Liver (tissue), 9 donors: ENCODE measurements around the gene PROSER3. TPM values are rescaled to one million over a fixed set of nuclear protein-coding genes. Genes with fewer than 3 reads are reported as not detected.

Experiments
- DNase-seq: peaks from one replicate; pipeline ENCODE4 v3.0.0-alpha.2; 2017; ENCODE audit warnings: low spot score
- H3K27ac ChIP-seq, 2 donors: one replicate each; pipeline ENCODE4 v1.7.0; 2013; ENCODE audit warnings: inconsistent platforms in 2 of 2, low read length in 2 of 2, control low read depth in 1 of 2, low read depth in 1 of 2, mild to moderate bottlenecking in 1 of 2
- H3K27me3 ChIP-seq, 4 donors: one replicate each; pipeline versions ENCODE4 v1.6.1 to v1.7.0; 2013; ENCODE audit warnings: low read length in 3 of 4, inconsistent platforms in 1 of 4, mild to moderate bottlenecking in 1 of 4, moderate library complexity in 1 of 4; ENCODE audit not compliant: control insufficient read depth in 4 of 4, insufficient read depth in 4 of 4
- H3K36me3 ChIP-seq, 4 donors: one replicate each; pipeline versions ENCODE4 v1.6.1 to v1.7.0; 2013; ENCODE audit warnings: low read length in 3 of 4, mild to moderate bottlenecking in 3 of 4, low read depth in 1 of 4, moderate library complexity in 1 of 4; ENCODE audit not compliant: control insufficient read depth in 4 of 4, insufficient read depth in 3 of 4
- H3K4me1 ChIP-seq, 4 donors: one replicate each; pipeline versions ENCODE4 v1.6.1 to v1.7.0; 2013; ENCODE audit warnings: low read length in 3 of 4, mild to moderate bottlenecking in 3 of 4, moderate library complexity in 1 of 4; ENCODE audit not compliant: control insufficient read depth in 4 of 4, insufficient read depth in 4 of 4
- H3K4me3 ChIP-seq, 3 donors: one replicate each; pipeline versions ENCODE4 v1.6.1 to v1.7.0; 2013; ENCODE audit warnings: low read length in 3 of 3, control low read depth in 1 of 3, low read depth in 1 of 3, mild to moderate bottlenecking in 1 of 3
- H3K9ac ChIP-seq, 2 donors: one replicate each; pipeline ENCODE4 v1.7.0; 2013; ENCODE audit warnings: low read length in 2 of 2, mild to moderate bottlenecking in 2 of 2, moderate library complexity in 2 of 2, control low read depth in 1 of 2, low read depth in 1 of 2
- H3K9me3 ChIP-seq, 4 donors: one replicate each; pipeline versions ENCODE4 v1.6.1 to v1.7.0; 2013; ENCODE audit warnings: low read length in 3 of 4; ENCODE audit not compliant: control insufficient read depth in 4 of 4
- GABPA ChIP-seq, 2 donors: IDR thresholded peaks in 1 of 2; conservative IDR thresholded peaks in 1 of 2; 2 replicates each; pipeline ENCODE4 v1.6.1; 2016; ENCODE audit warnings: antibody characterized with exemption in 2 of 2, mild to moderate bottlenecking in 1 of 2, moderate library complexity in 1 of 2
- HNF4A ChIP-seq, 2 donors: conservative IDR thresholded peaks; 2 replicates each; pipeline ENCODE4 v1.6.1; 2016; ENCODE audit warnings: antibody characterized with exemption in 2 of 2, mild to moderate bottlenecking in 2 of 2
- JUND ChIP-seq, 2 donors: IDR thresholded peaks; 2 replicates each; pipeline ENCODE4 v1.6.1; 2016; ENCODE audit warnings: antibody characterized with exemption in 2 of 2
- NR2F2 ChIP-seq: IDR thresholded peaks from 2 replicates; pipeline ENCODE4 v1.6.1; 2016; ENCODE audit warnings: antibody characterized with exemption
- RAD21 ChIP-seq, 2 donors: IDR thresholded peaks; 2 replicates each; pipeline ENCODE4 v1.6.1; 2016; ENCODE audit warnings: antibody characterized with exemption in 2 of 2, mild to moderate bottlenecking in 2 of 2
- RXRA ChIP-seq, 2 donors: IDR thresholded peaks; 2 replicates each; pipeline ENCODE4 v1.6.1; 2017 to 2018; ENCODE audit warnings: antibody characterized with exemption in 2 of 2, mild to moderate bottlenecking in 1 of 2
- SP1 ChIP-seq: IDR thresholded peaks from 2 replicates; pipeline ENCODE4 v1.6.1; 2018; ENCODE audit warnings: antibody characterized with exemption, mild to moderate bottlenecking
- TAF1 ChIP-seq: conservative IDR thresholded peaks from 2 replicates; pipeline ENCODE4 v1.6.1; 2016; ENCODE audit warnings: antibody characterized with exemption, mild to moderate bottlenecking
- WGBS: extraction: QIAGEN DNeasy Blood & Tissue Kit; methylation state at CpG from one replicate; pipeline ENCODE4 v1.1.7; 2013; 5-methylcytosine and 5-hydroxymethylcytosine counted together
- polyA plus RNA-seq, 2 donors: library from polyadenylated mRNA; stranded (reverse) in 1 of 2; unstranded in 1 of 2; fragments of 200-250 nt in 1 of 2; fragments of >200 nt in 1 of 2; fragmentation: Nextera tagmentation in 1 of 2; extraction: Ambion mirVana in 1 of 2; gene quantifications; one replicate each; pipeline versions ENCODE4 v1.2.1 to v1.2.3, GENCODE V29; 2013 to 2015
- total RNA-seq, 2 donors: library from RNA; depleted of rRNA; stranded (reverse); fragments of >200 nt; gene quantifications; one replicate each; pipeline ENCODE4 v1.2.3, GENCODE V29; 2014
- TF ChIP-seq, protein P1 (sequence below): IDR thresholded peaks from 2 replicates; pipeline ENCODE4 v1.6.1; 2016; ENCODE audit warnings: antibody characterized with exemption
- TF ChIP-seq, protein P2 (sequence below): IDR thresholded peaks from 2 replicates; pipeline ENCODE4 v1.6.1; 2016; ENCODE audit warnings: antibody characterized with exemption
- TF ChIP-seq, protein P3 (sequence below): fragments of 150-350 bp; IDR thresholded peaks from 2 replicates; pipeline ENCODE4 v1.5.1; 2017; ENCODE audit warnings: improper control_type of control experiment, low read depth, low read length; ENCODE audit not compliant: missing input control
- TF ChIP-seq, protein P4 (sequence below): IDR thresholded peaks from 2 replicates; pipeline ENCODE4 v1.6.1; 2016; ENCODE audit warnings: antibody characterized with exemption
- donor health status: healthy.
- donor health status: healthy.
- donor health status: healthy.
- donor health status: healthy.
- donor health status: healthy.

PROSER3 gene
- total and polyA plus RNA-seq, 4 donors, result 2.1 to 4.5 (median 2.7) TPM

DNA sequence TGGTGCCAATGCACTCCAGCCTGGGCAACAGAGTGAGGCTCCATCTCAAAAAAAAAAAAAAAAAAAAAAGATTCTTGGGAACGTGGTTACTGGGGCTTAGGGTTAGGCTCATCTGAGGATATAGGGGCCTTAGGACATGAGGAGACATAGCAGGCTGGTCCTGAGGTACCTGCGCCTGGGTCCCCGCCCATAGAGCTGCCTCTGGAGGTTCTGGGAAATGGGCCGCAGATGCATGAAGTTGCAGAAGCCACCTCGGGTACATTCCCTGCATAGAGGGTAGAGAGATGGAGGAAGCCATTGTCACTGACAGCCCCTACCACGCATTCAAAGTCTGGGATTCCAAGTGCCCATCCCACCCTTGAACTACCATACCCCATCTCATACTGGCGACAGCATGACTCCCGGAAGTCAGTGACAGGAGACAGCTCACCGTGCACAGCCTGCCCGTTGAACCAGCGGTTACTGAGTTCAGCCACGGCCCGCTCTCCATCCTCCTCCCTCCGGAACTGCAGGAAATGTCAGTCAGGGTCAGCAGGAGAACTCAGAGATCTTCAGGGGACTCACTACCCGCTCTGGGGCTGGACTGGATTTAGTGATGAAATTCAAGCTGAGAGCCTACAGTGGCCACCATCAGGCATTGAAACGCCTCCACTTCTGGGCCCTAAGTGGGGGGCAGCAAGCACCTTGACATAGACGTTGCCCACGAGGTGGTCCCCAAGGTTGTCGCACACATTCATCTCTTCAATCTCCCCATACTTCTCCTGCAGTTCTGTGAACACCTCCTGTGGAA, 14.1 kb upstream of the PROSER3 start (continued):
- TF ChIP-seq, protein P1, sequence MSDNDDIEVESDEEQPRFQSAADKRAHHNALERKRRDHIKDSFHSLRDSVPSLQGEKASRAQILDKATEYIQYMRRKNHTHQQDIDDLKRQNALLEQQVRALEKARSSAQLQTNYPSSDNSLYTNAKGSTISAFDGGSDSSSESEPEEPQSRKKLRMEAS, result no peak
- TF ChIP-seq, protein P2, sequence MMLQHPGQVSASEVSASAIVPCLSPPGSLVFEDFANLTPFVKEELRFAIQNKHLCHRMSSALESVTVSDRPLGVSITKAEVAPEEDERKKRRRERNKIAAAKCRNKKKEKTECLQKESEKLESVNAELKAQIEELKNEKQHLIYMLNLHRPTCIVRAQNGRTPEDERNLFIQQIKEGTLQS, result no peak
- TF ChIP-seq JUND (IDR thresholded peaks at IDR 0.05) (no peak), RXRA (IDR thresholded peaks at IDR 0.05) (no peak), HNF4A (conservative IDR thresholded peaks at IDR 0.05) (no peak), SP1 (no peak), NR2F2 (no peak), GABPA (IDR thresholded peaks at IDR 0.05 in 1 of 2, conservative IDR thresholded peaks at IDR 0.05 in 1 of 2) (no peak)

DNA sequence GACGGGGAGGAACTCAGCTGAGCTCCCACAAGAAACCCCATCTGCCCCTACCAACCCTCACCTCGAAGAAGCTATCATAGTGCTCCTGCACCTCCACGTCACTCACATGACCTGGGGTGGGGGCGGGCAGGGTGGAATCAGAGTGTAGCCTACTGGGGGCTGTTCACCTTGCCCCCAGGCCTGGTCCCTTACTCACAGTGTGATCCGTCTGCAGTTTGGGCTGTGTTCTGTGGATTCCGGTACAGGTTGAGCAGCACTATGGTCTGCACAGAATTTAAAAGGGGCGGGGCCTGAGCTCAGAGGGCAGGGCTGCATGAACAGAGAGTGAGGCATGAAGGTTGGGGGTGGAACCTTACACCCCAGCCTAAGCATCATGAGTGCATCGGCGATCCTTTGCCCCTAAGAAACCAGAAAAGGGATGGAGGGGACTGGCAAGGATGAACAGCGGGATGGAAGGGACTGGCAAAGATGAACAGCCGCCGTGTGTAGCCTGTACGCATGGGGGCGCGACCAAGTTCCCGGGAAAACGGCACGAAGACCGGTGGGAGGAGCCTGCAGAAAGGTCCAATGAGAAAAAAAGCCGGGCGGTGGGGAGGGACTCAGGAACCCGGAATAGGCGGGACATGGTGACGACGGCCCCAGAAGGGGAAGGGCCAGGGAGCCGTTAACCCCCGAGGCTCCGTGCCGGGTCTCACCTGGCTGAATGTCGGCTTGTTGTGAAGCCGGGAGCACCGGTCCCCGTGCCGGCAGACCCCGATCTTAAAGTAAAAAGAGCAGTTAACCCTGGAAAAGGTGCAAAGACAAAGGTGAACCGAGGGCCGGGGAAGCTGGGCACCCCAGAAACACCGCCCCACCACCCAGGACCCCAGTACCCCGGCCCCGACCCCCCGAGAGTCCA, 13.3 kb upstream of the PROSER3 start:
- 11% methylated on average over 41 of the region's 41 CpGs for WGBS
- no peaks in the 10 kb centered on the region for H3K27me3 ChIP-seq
- H3K9me3 ChIP-seq, result no peaks in the 10 kb centered on the region
- H3K9ac ChIP-seq, result peak overlapping the region in 1 of 2 donors; percentile 77
- TF ChIP-seq, protein P3, sequence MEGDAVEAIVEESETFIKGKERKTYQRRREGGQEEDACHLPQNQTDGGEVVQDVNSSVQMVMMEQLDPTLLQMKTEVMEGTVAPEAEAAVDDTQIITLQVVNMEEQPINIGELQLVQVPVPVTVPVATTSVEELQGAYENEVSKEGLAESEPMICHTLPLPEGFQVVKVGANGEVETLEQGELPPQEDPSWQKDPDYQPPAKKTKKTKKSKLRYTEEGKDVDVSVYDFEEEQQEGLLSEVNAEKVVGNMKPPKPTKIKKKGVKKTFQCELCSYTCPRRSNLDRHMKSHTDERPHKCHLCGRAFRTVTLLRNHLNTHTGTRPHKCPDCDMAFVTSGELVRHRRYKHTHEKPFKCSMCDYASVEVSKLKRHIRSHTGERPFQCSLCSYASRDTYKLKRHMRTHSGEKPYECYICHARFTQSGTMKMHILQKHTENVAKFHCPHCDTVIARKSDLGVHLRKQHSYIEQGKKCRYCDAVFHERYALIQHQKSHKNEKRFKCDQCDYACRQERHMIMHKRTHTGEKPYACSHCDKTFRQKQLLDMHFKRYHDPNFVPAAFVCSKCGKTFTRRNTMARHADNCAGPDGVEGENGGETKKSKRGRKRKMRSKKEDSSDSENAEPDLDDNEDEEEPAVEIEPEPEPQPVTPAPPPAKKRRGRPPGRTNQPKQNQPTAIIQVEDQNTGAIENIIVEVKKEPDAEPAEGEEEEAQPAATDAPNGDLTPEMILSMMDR, result peak; percentile 28
- TF ChIP-seq TAF1, result no peak
- TF ChIP-seq, protein P2, result peak; percentile 32
- TF ChIP-seq HNF4A (conservative IDR thresholded peaks at IDR 0.05), result peak in 1 of 2 donors; percentile 12
- TF ChIP-seq, protein P4, sequence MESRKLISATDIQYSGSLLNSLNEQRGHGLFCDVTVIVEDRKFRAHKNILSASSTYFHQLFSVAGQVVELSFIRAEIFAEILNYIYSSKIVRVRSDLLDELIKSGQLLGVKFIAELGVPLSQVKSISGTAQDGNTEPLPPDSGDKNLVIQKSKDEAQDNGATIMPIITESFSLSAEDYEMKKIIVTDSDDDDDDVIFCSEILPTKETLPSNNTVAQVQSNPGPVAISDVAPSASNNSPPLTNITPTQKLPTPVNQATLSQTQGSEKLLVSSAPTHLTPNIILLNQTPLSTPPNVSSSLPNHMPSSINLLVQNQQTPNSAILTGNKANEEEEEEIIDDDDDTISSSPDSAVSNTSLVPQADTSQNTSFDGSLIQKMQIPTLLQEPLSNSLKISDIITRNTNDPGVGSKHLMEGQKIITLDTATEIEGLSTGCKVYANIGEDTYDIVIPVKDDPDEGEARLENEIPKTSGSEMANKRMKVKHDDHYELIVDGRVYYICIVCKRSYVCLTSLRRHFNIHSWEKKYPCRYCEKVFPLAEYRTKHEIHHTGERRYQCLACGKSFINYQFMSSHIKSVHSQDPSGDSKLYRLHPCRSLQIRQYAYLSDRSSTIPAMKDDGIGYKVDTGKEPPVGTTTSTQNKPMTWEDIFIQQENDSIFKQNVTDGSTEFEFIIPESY, result no peak
- peak in 1 of 2 donors; percentile 6 for TF ChIP-seq RXRA (IDR thresholded peaks at IDR 0.05)
- TF ChIP-seq RAD21 (IDR thresholded peaks at IDR 0.05), result peak; percentile 37 to 53
- TF ChIP-seq SP1, result peak; percentile 56
- peak overlapping the region; percentile 98 to 99 for H3K27ac ChIP-seq
- peaks cover 0 to 3% (median 0%) of the 10 kb centered on the region in 4 donors for H3K36me3 ChIP-seq
- peak; percentile 91 for DNase-seq
- H3K4me1 ChIP-seq, result peaks cover 6 to 53% (median 37%) of the 10 kb centered on the region in 4 donors
- H3K4me3 ChIP-seq, result peak overlapping the region; percentile 70 to 82 (median 81)
